ENCODE results near the gene MCF2L2.
"Not testable (repeated sequence)": the region's sequence is repeated elsewhere in the genome, so short reads cannot be mapped to it uniquely, and the experiment has no call there.

The MCF2L2 gene

GRCh38 chr3:183378008-183378407 is 50.4 kb downstream of the MCF2L2 start:
- Histone ChIP-seq H3K4me3 (replicated peaks; ENCODE audit: low read depth, low read length) (no peak overlapping the region), H3K27me3 (replicated peaks; ENCODE audit: control insufficient read depth, insufficient read depth, low read length) (no peaks in the 10 kb centered on the region), H3K36me3 (ENCODE audit: control insufficient read depth, insufficient read depth, low read length) (no peaks in the 10 kb centered on the region)
- no peak for DNase-seq (ENCODE audit: extremely low read depth, insufficient read length)
- TF ChIP-seq, protein P1, sequence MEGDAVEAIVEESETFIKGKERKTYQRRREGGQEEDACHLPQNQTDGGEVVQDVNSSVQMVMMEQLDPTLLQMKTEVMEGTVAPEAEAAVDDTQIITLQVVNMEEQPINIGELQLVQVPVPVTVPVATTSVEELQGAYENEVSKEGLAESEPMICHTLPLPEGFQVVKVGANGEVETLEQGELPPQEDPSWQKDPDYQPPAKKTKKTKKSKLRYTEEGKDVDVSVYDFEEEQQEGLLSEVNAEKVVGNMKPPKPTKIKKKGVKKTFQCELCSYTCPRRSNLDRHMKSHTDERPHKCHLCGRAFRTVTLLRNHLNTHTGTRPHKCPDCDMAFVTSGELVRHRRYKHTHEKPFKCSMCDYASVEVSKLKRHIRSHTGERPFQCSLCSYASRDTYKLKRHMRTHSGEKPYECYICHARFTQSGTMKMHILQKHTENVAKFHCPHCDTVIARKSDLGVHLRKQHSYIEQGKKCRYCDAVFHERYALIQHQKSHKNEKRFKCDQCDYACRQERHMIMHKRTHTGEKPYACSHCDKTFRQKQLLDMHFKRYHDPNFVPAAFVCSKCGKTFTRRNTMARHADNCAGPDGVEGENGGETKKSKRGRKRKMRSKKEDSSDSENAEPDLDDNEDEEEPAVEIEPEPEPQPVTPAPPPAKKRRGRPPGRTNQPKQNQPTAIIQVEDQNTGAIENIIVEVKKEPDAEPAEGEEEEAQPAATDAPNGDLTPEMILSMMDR (IDR thresholded peaks at IDR 0.05; ENCODE audit: insufficient read depth, low read length, poor library complexity, severe bottlenecking), result no peak

- no peaks in the 10 kb centered on the region for H3K27me3 ChIP-seq (replicated peaks; ENCODE audit: control insufficient read depth, insufficient read depth, low read length)
- H3K4me3 ChIP-seq (replicated peaks; ENCODE audit: low read depth, low read length), result no peak overlapping the region
- H3K36me3 ChIP-seq (ENCODE audit: control insufficient read depth, insufficient read depth, low read length), result no peaks in the 10 kb centered on the region
- TF ChIP-seq, protein P1 (IDR thresholded peaks at IDR 0.05; ENCODE audit: insufficient read depth, low read length, poor library complexity, severe bottlenecking), result no peak
- DNase-seq (ENCODE audit: extremely low read depth, insufficient read length), result no peak
Measured at GRCh38 chr3:183377307-183377959, 51.0 kb downstream of the MCF2L2 start.

GRCh38 chr3:183375787-183376186 is 52.6 kb downstream of the MCF2L2 start:
- TF ChIP-seq, protein P1 (IDR thresholded peaks at IDR 0.05; ENCODE audit: insufficient read depth, low read length, poor library complexity, severe bottlenecking), result no peak
- no peak overlapping the region for H3K4me3 ChIP-seq (replicated peaks; ENCODE audit: low read depth, low read length)
- no peaks in the 10 kb centered on the region for H3K36me3 ChIP-seq (ENCODE audit: control insufficient read depth, insufficient read depth, low read length)
- DNase-seq (ENCODE audit: extremely low read depth, insufficient read length), result no peak
- no peaks in the 10 kb centered on the region for H3K27me3 ChIP-seq (replicated peaks; ENCODE audit: control insufficient read depth, insufficient read depth, low read length)

DNA sequence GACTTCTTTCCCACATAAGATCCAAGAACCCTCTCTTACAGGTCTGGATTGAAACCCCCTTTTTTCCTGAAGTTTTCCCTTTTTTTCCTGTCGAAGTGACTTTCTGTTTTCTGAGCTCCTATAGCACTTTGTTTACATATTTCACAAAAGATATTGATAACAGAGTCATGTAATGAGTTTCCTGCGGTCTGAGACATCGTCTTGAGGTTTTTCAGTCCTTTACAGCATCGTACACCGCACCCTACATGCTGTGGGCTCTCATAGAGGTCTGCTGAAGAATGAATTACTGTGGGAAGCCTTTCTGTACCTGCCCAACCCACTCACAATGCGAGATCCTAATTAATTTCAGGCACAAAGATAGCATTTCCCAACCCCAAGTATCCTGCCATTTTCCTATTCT is 53.1 kb downstream of the MCF2L2 start:
- Histone ChIP-seq H3K36me3 (ENCODE audit: control insufficient read depth, insufficient read depth, low read length) (no peaks in the 10 kb centered on the region), H3K27me3 (replicated peaks; ENCODE audit: control insufficient read depth, insufficient read depth, low read length) (no peaks in the 10 kb centered on the region), H3K4me3 (replicated peaks; ENCODE audit: low read depth, low read length) (no peak overlapping the region)
- no peak for DNase-seq (ENCODE audit: extremely low read depth, insufficient read length)
- TF ChIP-seq, protein P1 (IDR thresholded peaks at IDR 0.05; ENCODE audit: insufficient read depth, low read length, poor library complexity, severe bottlenecking), result no peak

DNA sequence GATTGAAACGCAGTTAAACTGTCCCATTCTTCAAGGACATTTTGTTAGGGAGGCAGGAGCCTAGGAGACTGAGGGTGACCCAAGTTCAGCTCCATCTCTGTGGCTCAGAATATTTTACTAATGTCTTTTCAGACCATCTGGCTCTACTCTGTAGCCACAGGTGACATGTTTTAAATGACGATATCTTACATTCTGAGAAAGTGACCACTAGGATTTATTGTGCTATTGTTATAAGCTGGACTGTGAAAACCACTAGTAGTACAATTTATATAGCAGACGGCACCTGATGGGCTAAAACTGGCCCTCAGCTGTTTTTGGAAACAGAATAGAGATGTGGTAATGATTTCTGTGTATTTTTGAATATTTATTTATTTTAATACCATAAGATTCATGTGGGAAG is 55.5 kb downstream of the MCF2L2 start:
- DNase-seq (ENCODE audit: extremely low read depth, insufficient read length), result no peak
- no peak overlapping the region for H3K4me3 ChIP-seq (replicated peaks; ENCODE audit: low read depth, low read length)
- H3K27me3 ChIP-seq (replicated peaks; ENCODE audit: control insufficient read depth, insufficient read depth, low read length), result no peaks in the 10 kb centered on the region
- TF ChIP-seq, protein P1 (IDR thresholded peaks at IDR 0.05; ENCODE audit: insufficient read depth, low read length, poor library complexity, severe bottlenecking), result no peak
- no peaks in the 10 kb centered on the region for H3K36me3 ChIP-seq (ENCODE audit: control insufficient read depth, insufficient read depth, low read length)

DNA sequence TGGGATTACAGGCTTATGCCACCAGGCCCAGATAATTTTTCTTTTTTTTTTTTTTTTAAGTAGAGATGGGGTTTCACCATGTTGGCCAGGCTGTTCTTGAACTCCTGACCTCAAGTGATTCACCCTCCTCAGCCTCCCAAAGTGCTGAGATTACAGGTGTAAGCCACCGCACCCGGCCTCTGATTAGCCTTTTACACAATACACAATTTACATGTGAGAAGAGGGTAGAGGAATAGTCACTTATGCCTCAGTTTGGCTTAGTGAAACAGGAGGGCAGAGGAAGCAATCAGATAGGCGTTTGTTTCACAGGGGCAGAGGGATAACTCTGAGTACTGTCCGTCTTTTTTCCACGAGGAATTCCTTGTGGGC is 56.8 kb downstream of the MCF2L2 start:
- H3K27me3 ChIP-seq (replicated peaks; ENCODE audit: control insufficient read depth, insufficient read depth, low read length); DNase-seq (ENCODE audit: extremely low read depth, insufficient read length); H3K36me3 ChIP-seq (ENCODE audit: control insufficient read depth, insufficient read depth, low read length); H3K4me3 ChIP-seq (replicated peaks; ENCODE audit: low read depth, low read length): not testable (repeated sequence)

Measured in GM06990 (cell line).